Sigmoid colon (tissue), 7 donors: ENCODE measurements around the gene TTF1. TPM values are rescaled to one million over a fixed set of nuclear protein-coding genes. Genes with fewer than 3 reads are reported as not detected.

Source experiments
- DNase-seq: peaks from one replicate; pipeline ENCODE4 v3.0.0-alpha.2; 2019
- H3K27ac ChIP-seq, 4 donors: fragments of 200-600 bp; sonication (generic); one replicate each; pipeline ENCODE4 v1.5.1; 2016 to 2019; ENCODE audit warnings: mild to moderate bottlenecking in 1 of 4
- H3K27me3 ChIP-seq, 3 donors: fragments of 200-600 bp; sonication (generic); one replicate each; pipeline ENCODE4 v1.5.1; 2019; ENCODE audit warnings: mild to moderate bottlenecking in 1 of 3
- H3K36me3 ChIP-seq, 4 donors: fragments of 200-600 bp; sonication (generic); one replicate each; pipeline ENCODE4 v1.5.1; 2016 to 2019
- H3K4me1 ChIP-seq, 4 donors: fragments of 200-600 bp; sonication (generic); one replicate each; pipeline ENCODE4 v1.5.1; 2017 to 2019
- H3K4me3 ChIP-seq, 4 donors: fragments of 200-600 bp; sonication (generic); one replicate each; pipeline ENCODE4 v1.5.1; 2017 to 2019; ENCODE audit warnings: mild to moderate bottlenecking in 2 of 4, moderate library complexity in 1 of 4
- H3K9me3 ChIP-seq, 4 donors: fragments of 200-600 bp in 3 of 4; sonication (generic) in 3 of 4; one replicate each; pipeline versions ENCODE4 v1.5.1 to v1.6.1; 2013 to 2019
- EP300 ChIP-seq, 4 donors: sonication (generic); formaldehyde crosslinking; IDR thresholded peaks; one replicate each; pipeline ENCODE4 v1.6.1; 2017; ENCODE audit warnings: antibody characterized with exemption in 4 of 4
- POLR2A ChIP-seq, 2 donors: fragments of 450-650 bp; IDR thresholded peaks; one replicate each; pipeline ENCODE4 v1.6.1; 2016; ENCODE audit warnings: antibody characterized with exemption in 2 of 2, mild to moderate bottlenecking in 2 of 2, moderate library complexity in 2 of 2
- POLR2AphosphoS5 ChIP-seq, 4 donors: sonication (generic); formaldehyde crosslinking; IDR thresholded peaks; one replicate each; pipeline ENCODE4 v1.6.1; 2017; ENCODE audit warnings: antibody characterized with exemption in 4 of 4
- WGBS, 2 donors: extraction: QIAGEN DNeasy Blood & Tissue Kit; methylation state at CpG; one replicate each; pipeline ENCODE4 v1.1.7; 2013; 5-methylcytosine and 5-hydroxymethylcytosine counted together
- intact Hi-C: fragments of 100-400 bp; cut with DNase I; formaldehyde crosslinking; loops from one replicate; pipeline ENCODE4 v1.15.1; 2023
- polyA plus RNA-seq, 3 donors: library from polyadenylated mRNA; stranded (reverse); fragments of 200-250 nt; gene quantifications; one replicate each; pipeline ENCODE4 v1.2.3, GENCODE V29; 2013
- total RNA-seq, 4 donors: library from RNA; depleted of rRNA; stranded (reverse); fragments of >200 nt; gene quantifications; one replicate each; pipeline ENCODE4 v1.1.0, GENCODE V29; 2016
- TF ChIP-seq, protein P1 (sequence below), 4 experiments: fragments of 450-650 bp in 3 of 4; fragments of 200-600 bp in 1 of 4; IDR thresholded peaks; one replicate each; pipeline ENCODE4 v1.5.1; 2016 to 2019; ENCODE audit warnings: antibody characterized with exemption in 4 of 4, mild to moderate bottlenecking in 3 of 4, moderate library complexity in 2 of 4
- donor health status: healthy with polysubstance abuse.
- donor health status: Bipolar disorder and iron deficiency.
- donor health status: healthy.

The TTF1 gene
- total and polyA plus RNA-seq, 7 donors, result 6.6 to 20.9 (median 14.6) TPM

DNA sequence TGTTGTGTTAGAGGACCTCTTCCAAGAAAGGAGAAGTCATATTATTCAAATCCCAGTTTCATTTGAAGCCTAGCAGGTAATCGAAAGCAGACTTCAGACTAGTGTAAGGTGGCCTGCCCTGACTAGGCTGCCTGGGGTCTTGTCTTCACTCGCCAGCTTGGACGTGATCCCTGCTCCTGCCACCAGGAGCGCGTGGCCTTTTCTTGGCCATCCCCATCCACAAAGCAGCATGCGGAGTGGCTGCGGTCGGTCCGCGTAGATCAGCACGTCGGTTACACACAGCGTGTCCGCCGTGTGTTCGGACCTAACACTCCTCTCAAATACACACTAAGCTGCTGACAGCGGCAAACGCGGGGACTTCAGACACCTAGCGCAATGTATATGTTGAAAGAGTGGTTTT lies 40.7 kb upstream of the TTF1 start:
- H3K9me3 ChIP-seq, result no peaks in the 10 kb centered on the region
- intact Hi-C loops, result no loop called here
- no peak overlapping the region for H3K27ac ChIP-seq
- no peak for DNase-seq
- no peaks in the 10 kb centered on the region for H3K4me1 ChIP-seq
- no peak overlapping the region for H3K4me3 ChIP-seq
- H3K36me3 ChIP-seq, result no peaks in the 10 kb centered on the region
- H3K27me3 ChIP-seq, result peaks cover 0 to 38% (median 10%) of the 10 kb centered on the region in 3 donors
- 56 to 60% methylated on average over 20 of the region's 20 CpGs for WGBS, 2 donors
- no peak for TF ChIP-seq POLR2AphosphoS5 (IDR thresholded peaks at IDR 0.05)
- TF ChIP-seq, protein P1, sequence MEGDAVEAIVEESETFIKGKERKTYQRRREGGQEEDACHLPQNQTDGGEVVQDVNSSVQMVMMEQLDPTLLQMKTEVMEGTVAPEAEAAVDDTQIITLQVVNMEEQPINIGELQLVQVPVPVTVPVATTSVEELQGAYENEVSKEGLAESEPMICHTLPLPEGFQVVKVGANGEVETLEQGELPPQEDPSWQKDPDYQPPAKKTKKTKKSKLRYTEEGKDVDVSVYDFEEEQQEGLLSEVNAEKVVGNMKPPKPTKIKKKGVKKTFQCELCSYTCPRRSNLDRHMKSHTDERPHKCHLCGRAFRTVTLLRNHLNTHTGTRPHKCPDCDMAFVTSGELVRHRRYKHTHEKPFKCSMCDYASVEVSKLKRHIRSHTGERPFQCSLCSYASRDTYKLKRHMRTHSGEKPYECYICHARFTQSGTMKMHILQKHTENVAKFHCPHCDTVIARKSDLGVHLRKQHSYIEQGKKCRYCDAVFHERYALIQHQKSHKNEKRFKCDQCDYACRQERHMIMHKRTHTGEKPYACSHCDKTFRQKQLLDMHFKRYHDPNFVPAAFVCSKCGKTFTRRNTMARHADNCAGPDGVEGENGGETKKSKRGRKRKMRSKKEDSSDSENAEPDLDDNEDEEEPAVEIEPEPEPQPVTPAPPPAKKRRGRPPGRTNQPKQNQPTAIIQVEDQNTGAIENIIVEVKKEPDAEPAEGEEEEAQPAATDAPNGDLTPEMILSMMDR (IDR thresholded peaks at IDR 0.05), result no peak
- no peak for TF ChIP-seq POLR2A (IDR thresholded peaks at IDR 0.05)
- TF ChIP-seq EP300 (IDR thresholded peaks at IDR 0.05), result no peak

DNA sequence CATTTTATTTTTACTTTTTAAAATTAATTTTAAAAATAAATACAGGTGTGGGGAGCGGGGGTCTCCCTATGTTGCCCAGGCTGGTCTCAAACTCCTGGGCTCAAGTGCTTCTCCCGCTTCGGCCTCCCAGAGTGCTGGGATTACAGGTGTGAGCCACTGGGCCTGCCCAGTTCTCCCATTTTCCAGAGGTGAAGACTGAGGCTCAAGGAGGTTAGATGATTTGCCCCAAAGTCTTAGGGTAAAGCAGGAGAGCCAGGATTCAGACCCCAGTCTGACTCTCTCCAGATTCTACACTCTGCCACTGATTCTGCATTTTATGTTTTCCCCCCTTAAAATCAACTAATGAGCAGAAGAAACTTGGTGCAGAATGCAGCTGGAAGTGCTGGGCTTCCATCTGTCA lies 40.2 kb upstream of the TTF1 start:
- TF ChIP-seq POLR2AphosphoS5 (IDR thresholded peaks at IDR 0.05) (no peak), POLR2A (IDR thresholded peaks at IDR 0.05) (no peak), EP300 (IDR thresholded peaks at IDR 0.05) (no peak)
- TF ChIP-seq, protein P1 (IDR thresholded peaks at IDR 0.05), result no peak
- no peak overlapping the region for H3K27ac ChIP-seq
- H3K36me3 ChIP-seq, result no peaks in the 10 kb centered on the region
- H3K4me1 ChIP-seq, result no peaks in the 10 kb centered on the region
- H3K9me3 ChIP-seq, result no peaks in the 10 kb centered on the region
- WGBS, 2 donors, result 93% methylated on average over 3 of the region's 3 CpGs
- intact Hi-C loops, result no loop called here
- H3K27me3 ChIP-seq, result peaks cover 0 to 41% (median 13%) of the 10 kb centered on the region in 3 donors
- no peak overlapping the region for H3K4me3 ChIP-seq
- no peak for DNase-seq

DNA sequence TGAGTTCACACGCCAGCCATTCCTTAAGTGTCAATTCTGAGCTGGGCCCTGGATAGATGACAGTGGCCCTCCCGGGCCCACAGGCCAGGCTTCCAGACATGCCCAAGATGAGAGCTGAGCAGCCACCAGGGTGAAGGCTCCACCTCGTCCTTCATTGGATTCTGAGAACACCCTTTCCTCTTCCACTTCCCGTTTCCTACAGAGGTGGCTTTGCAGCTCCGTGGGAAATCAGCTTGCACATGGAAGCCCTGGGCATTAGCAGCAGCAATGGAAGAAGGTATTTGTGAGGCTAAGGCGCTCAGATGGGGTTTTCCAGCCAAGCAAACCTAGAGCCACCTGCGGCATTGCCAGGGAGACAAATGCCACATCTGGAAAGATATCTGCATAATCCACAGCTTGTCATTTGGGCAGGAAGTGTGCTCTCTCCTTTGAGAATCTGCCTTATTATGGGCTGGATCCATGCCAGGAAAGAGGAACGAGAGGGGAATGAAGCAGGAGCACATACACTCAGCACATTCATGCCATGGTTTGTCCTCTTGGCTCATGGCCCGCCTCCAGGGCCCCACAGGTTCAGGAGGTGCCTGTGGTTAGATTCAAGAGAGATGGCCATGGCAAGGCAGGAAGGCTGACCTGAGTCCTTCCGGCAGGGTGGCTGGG lies 37.4 kb upstream of the TTF1 start:
- no peaks in the 10 kb centered on the region for H3K4me1 ChIP-seq
- no peaks in the 10 kb centered on the region for H3K36me3 ChIP-seq
- peaks cover 0 to 67% (median 13%) of the 10 kb centered on the region in 3 donors for H3K27me3 ChIP-seq
- intact Hi-C loops, result no loop called here
- no peak overlapping the region for H3K27ac ChIP-seq
- TF ChIP-seq EP300 (IDR thresholded peaks at IDR 0.05) (no peak), POLR2A (IDR thresholded peaks at IDR 0.05) (no peak), POLR2AphosphoS5 (IDR thresholded peaks at IDR 0.05) (no peak)
- TF ChIP-seq, protein P1 (IDR thresholded peaks at IDR 0.05), result no peak
- H3K9me3 ChIP-seq, result no peaks in the 10 kb centered on the region
- DNase-seq, result no peak
- WGBS, 2 donors, result 60% methylated on average over 10 of the region's 10 CpGs
- H3K4me3 ChIP-seq, result no peak overlapping the region

- peaks cover 0 to 80% (median 13%) of the 10 kb centered on the region in 3 donors for H3K27me3 ChIP-seq
- no peaks in the 10 kb centered on the region for H3K36me3 ChIP-seq
Observed at GRCh38 chr9:132441404-132441803, 34.8 kb upstream of the TTF1 start.

More at GRCh38 chr9:132441404-132441803, 34.8 kb upstream of the TTF1 start:
- H3K4me3 ChIP-seq, result no peak overlapping the region
- intact Hi-C loops, result no loop called here
- 39 to 49% methylated on average over 10 of the region's 10 CpGs for WGBS, 2 donors
- TF ChIP-seq POLR2AphosphoS5 (IDR thresholded peaks at IDR 0.05) (no peak), EP300 (IDR thresholded peaks at IDR 0.05) (no peak), POLR2A (IDR thresholded peaks at IDR 0.05) (no peak)
- TF ChIP-seq, protein P1 (IDR thresholded peaks at IDR 0.05), result no peak
- DNase-seq, result no peak
- no peak overlapping the region for H3K27ac ChIP-seq
- H3K4me1 ChIP-seq, result no peaks in the 10 kb centered on the region
- H3K9me3 ChIP-seq, result no peaks in the 10 kb centered on the region
